Left lung (tissue), 10 donors: ENCODE data around the gene DUSP10. TPM values are rescaled to one million over a fixed set of nuclear protein-coding genes. Genes with fewer than 3 reads are reported as not detected.

ENCODE experiments used
- ATAC-seq: fragments of 200-7000 bp; cut with Tn5 transposase; one replicate; pipeline ENCODE4 v1.9.1; 2020; ENCODE audit warnings: moderate library complexity
- DNase-seq, 4 donors: peaks; one replicate each; pipeline ENCODE4 v3.0.0-alpha.2; 2013 to 2020
- H3K27ac ChIP-seq, 2 donors: fragments of 200-600 bp; sonication (generic) in 1 of 2; one replicate each; pipeline versions ENCODE4 v1.5.0 to v1.8.0; 2020 to 2021
- H3K27me3 ChIP-seq, 2 donors: fragments of 200-600 bp; sonication (generic) in 1 of 2; one replicate each; pipeline versions ENCODE4 v1.5.0 to v1.8.0; 2020 to 2021
- H3K36me3 ChIP-seq, 2 donors: fragments of 200-600 bp; sonication (generic) in 1 of 2; one replicate each; pipeline versions ENCODE4 v1.5.0 to v1.8.0; 2020 to 2021
- H3K4me1 ChIP-seq, 2 donors: fragments of 200-600 bp; one replicate each; pipeline ENCODE4 v1.8.0; 2021
- H3K4me3 ChIP-seq, 2 donors: fragments of 200-600 bp; sonication (generic) in 1 of 2; one replicate each; pipeline versions ENCODE4 v1.5.0 to v1.8.0; 2020 to 2021; ENCODE audit warnings: mild to moderate bottlenecking in 1 of 2
- H3K9me3 ChIP-seq, 2 donors: fragments of 200-600 bp; sonication (generic) in 1 of 2; one replicate each; pipeline versions ENCODE4 v1.5.0 to v1.8.0; 2020 to 2021
- CTCF ChIP-seq, 2 donors: fragments of 200-600 bp; sonication (generic) in 1 of 2; IDR thresholded peaks; one replicate each; pipeline versions ENCODE4 v1.5.0 to v1.8.0; 2021; ENCODE audit warnings: antibody characterized with exemption in 2 of 2
- intact Hi-C, 2 donors: fragments of 100-400 bp; cut with DNase I; formaldehyde crosslinking; loops; one replicate each; pipeline versions ENCODE4 v1.11.2 to v1.14.2; 2022
- polyA plus RNA-seq, 6 donors: library from polyadenylated mRNA; unstranded; fragments of 120-200 nt; gene quantifications; one replicate each; pipeline ENCODE4 v1.2.1, GENCODE V29; 2013; ENCODE audit not compliant: insufficient read length in 6 of 6
- total RNA-seq, 2 donors: library from RNA; stranded (reverse); fragmentation: NEBNext Ultra II Directional; extraction: Animal tissue kit (Norgen Biotek cat#: 25700); gene quantifications; one replicate each; pipeline ENCODE4 v1.2.1, GENCODE V29; 2021
- donor health status: DM: no; HTN: yes; CAD: no.
- donor health status: DM: no; HTN: no; CAD: no.

The DUSP10 gene
- total and polyA plus RNA-seq, 8 donors = 4.6 to 14.5 (median 6.8) TPM

DNA sequence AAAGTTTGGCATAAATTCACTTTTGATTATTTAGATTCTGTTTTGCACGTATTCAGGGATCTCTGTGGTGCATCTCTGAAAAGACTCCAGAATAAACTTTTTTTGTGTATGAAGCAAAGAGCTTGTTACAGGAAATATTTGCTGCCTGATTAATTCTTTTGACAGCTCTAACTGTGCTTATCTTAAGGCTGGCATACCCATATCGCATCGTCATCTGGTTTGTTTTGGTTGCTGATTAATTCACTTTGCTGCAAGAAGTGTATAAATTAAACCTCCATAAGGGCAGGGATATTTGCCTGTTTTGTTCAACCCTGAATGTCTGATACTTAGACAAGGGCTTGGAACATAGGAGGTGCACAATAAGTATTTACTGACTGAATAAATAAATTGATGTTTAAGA, 17.5 kb upstream of the DUSP10 start:
- no peak for DNase-seq
- Histone ChIP-seq H3K27ac (no peak overlapping the region), H3K4me3 (no peak overlapping the region), H3K4me1 (no peaks in the 10 kb centered on the region), H3K27me3 (no peaks in the 10 kb centered on the region), H3K9me3 (no peaks in the 10 kb centered on the region), H3K36me3 (no peaks in the 10 kb centered on the region)
- no peak for TF ChIP-seq CTCF (IDR thresholded peaks at IDR 0.05)
- intact Hi-C loops = no loop called here
- ATAC-seq = no peak

- intact Hi-C loops = no loop called here
These were observed 16.6 kb upstream of the DUSP10 start for GRCh38 chr1:221758455-221758854.

GRCh38 chr1:221756830-221757551, 15.1 kb upstream of the DUSP10 start:
- no peak for TF ChIP-seq CTCF (IDR thresholded peaks at IDR 0.05)
- Histone ChIP-seq H3K27ac (no peak overlapping the region), H3K4me3 (no peak overlapping the region), H3K4me1 (no peaks in the 10 kb centered on the region), H3K36me3 (no peaks in the 10 kb centered on the region), H3K9me3 (no peaks in the 10 kb centered on the region), H3K27me3 (no peaks in the 10 kb centered on the region)
- intact Hi-C loops = no loop called here
- no peak for ATAC-seq
- no peak for DNase-seq

More at GRCh38 chr1:221758455-221758854, 16.6 kb upstream of the DUSP10 start:
- H3K9me3 ChIP-seq = no peaks in the 10 kb centered on the region
- H3K4me3 ChIP-seq = no peak overlapping the region
- no peak for DNase-seq
- TF ChIP-seq CTCF (IDR thresholded peaks at IDR 0.05) = no peak
- H3K27ac ChIP-seq = no peak overlapping the region
- H3K27me3 ChIP-seq = no peaks in the 10 kb centered on the region
- no peak for ATAC-seq
- H3K36me3 ChIP-seq = no peaks in the 10 kb centered on the region
- H3K4me1 ChIP-seq = no peaks in the 10 kb centered on the region

- no peaks in the 10 kb centered on the region for H3K36me3 ChIP-seq
- H3K27ac ChIP-seq = no peak overlapping the region
- no peaks in the 10 kb centered on the region for H3K9me3 ChIP-seq
- no peak for ATAC-seq
- no peak for DNase-seq
- H3K27me3 ChIP-seq = no peaks in the 10 kb centered on the region
- intact Hi-C loops = no loop called here
- no peaks in the 10 kb centered on the region for H3K4me1 ChIP-seq
- no peak overlapping the region for H3K4me3 ChIP-seq
- no peak for TF ChIP-seq CTCF (IDR thresholded peaks at IDR 0.05)
These were observed 11.9 kb upstream of the DUSP10 start for GRCh38 chr1:221753828-221754188.

DNA sequence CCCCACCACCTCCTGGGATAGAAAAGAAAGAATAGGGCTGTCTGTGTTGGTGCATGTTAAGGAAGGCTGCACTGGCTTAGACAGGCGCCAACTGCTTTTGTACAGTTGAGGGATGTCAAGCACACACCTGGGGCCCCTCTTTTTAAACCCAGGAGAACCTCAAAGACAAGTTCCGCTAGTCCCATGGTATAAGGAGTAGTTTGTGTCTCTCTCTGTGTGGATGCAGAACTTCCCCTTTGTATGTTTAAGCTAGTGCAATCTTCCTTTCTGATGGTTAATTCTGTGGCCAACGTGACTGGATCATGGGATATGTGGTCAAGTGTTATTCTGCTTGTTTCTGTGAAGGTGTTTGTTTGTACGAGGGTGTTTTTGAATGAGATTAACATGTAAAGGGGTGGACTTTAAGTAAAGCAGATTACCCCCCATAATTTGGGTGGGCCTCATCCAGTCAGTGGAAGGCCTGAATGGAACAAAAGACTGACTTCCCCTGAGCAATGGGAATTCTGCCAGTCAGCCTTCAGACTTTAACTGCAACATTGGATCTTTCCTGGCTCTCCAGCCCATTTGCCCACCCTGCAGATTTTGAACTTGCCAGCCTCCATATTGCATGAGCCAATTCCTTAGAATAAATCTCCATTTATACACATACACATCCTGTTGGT, 9.5 kb upstream of the DUSP10 start:
- Histone ChIP-seq H3K27me3 (no peaks in the 10 kb centered on the region), H3K9me3 (no peaks in the 10 kb centered on the region), H3K4me1 (no peaks in the 10 kb centered on the region), H3K27ac (no peak overlapping the region), H3K36me3 (no peaks in the 10 kb centered on the region), H3K4me3 (no peak overlapping the region)
- ATAC-seq (peak; percentile 36), DNase-seq (no peak)
- TF ChIP-seq CTCF (IDR thresholded peaks at IDR 0.05) = no peak
- intact Hi-C loops = no loop called here
